ENCODE results near the gene BTBD16. TPM values are rescaled to one million over a fixed set of nuclear protein-coding genes. Genes with fewer than 3 reads are reported as not detected.

BTBD16 gene
- total and polyA plus RNA-seq, 2 donors (not counting 3 experiments of a cell fraction or from before 2014, with no cell fraction given), result 0.04 TPM; not detected in 1

- TF ChIP-seq POLR2AphosphoS5 (IDR thresholded peaks at IDR 0.05; ENCODE audit: insufficient read depth, low read depth, low read length) (no peak), JUN (IDR thresholded peaks at IDR 0.05; ENCODE audit: borderline replicate concordance, insufficient read depth, insufficient read length, low read depth) (no peak), MAX (IDR thresholded peaks at IDR 0.05; ENCODE audit: insufficient read depth, insufficient read length) (no peak), CTCF (IDR thresholded peaks at IDR 0.05; ENCODE audit: extremely low read depth in 1 of 2, insufficient read depth in 1 of 2, low read depth in 1 of 2, low read length in 2 of 2) (no peak), GATA2 (IDR thresholded peaks at IDR 0.05; ENCODE audit: insufficient read depth, insufficient read length, low read depth, low read length) (no peak), EZH2 (IDR thresholded peaks at IDR 0.05; ENCODE audit: borderline replicate concordance, low read depth, low read length, severe bottlenecking) (no peak), FOS (IDR thresholded peaks at IDR 0.05; ENCODE audit: borderline replicate concordance, insufficient read depth, low read length) (no peak), MYC (IDR thresholded peaks at IDR 0.05; ENCODE audit: low read depth, low read length) (no peak), POLR2A (IDR thresholded peaks at IDR 0.05; ENCODE audit: low read depth, low read length) (no peak)
- POLR2A ChIA-PET, result no interaction called here
- H3K4me3 ChIP-seq (replicated peaks in 1 of 3; ENCODE audit: insufficient read depth in 1 of 3, low read depth in 1 of 3, low read length in 3 of 3), result no peak overlapping the region
- intact Hi-C loops (cut with micrococcal nuclease), result no loop called here
- FAIRE-seq, result no peak
- peaks cover 0 to under 1% of the 10 kb centered on the region in 2 experiments for H3K27me3 ChIP-seq (ENCODE audit: control insufficient read depth in 2 of 2, insufficient read depth in 2 of 2, low read length in 2 of 2)
- H3K79me2 ChIP-seq (ENCODE audit: control insufficient read depth, insufficient read depth, low read length), result no peaks in the 10 kb centered on the region
- CTCF ChIA-PET, result interaction anchor here (1.3 kb wide), 1 partner anchor 11 kb away, joined by 3 read pairs; no protein-coding TSS in a partner anchor
- no peaks in the 10 kb centered on the region for H3K4me1 ChIP-seq (ENCODE audit: control insufficient read depth, extremely low read depth, insufficient read depth, low read length)
- dilution Hi-C loops (cut with MboI; ENCODE audit: extremely low pct_ligation_motif_present, low sequenced_read_pairs), result no loop called here
- H3K9me1 ChIP-seq (replicated peaks; ENCODE audit: control insufficient read depth, extremely low read depth, insufficient read depth, low read length), result no peaks in the 10 kb centered on the region
- H3K27ac ChIP-seq (ENCODE audit: insufficient read depth, low read depth, low read length), result no peak overlapping the region
- H3K36me3 ChIP-seq (ENCODE audit: control insufficient read depth in 2 of 2, extremely low read depth in 1 of 2, insufficient read depth in 2 of 2, low read length in 2 of 2), result no peaks in the 10 kb centered on the region
- BruUV-seq (replicated peaks), result no TSS peak
- no peaks in the 10 kb centered on the region for H3K9me3 ChIP-seq (replicated peaks; ENCODE audit: control insufficient read depth, insufficient read depth, low read length)
- no peak overlapping the region for H2AFZ ChIP-seq (ENCODE audit: low read depth, low read length)
- no peak for DNase-seq (ENCODE audit: low read depth, low spot score)
- H3K9ac ChIP-seq (replicated peaks; ENCODE audit: extremely low read depth, insufficient read depth, low read length), result no peak overlapping the region
- no peaks in the 10 kb centered on the region for H4K20me1 ChIP-seq (replicated peaks; ENCODE audit: control insufficient read depth, extremely low read depth, insufficient read depth, low read length)
- H3K4me2 ChIP-seq (ENCODE audit: insufficient read depth, low read length), result no peak overlapping the region
Measured at GRCh38 chr10:122326806-122327205, 55.7 kb downstream of the BTBD16 start.
